AG10803 (cell line): ENCODE results near the gene STX1B.
A peak's percentile ranks its signal among the peaks of the same experiment; 100 is the strongest.
"Not testable (repeated sequence)": the region's sequence is repeated elsewhere in the genome, so short reads cannot be mapped to it uniquely, and the experiment has no call there.

Experiments
- DNase-seq: peaks from one replicate; pipeline ENCODE4 v3.0.0; 2010; ENCODE audit warnings: low read depth
- H3K4me3 ChIP-seq: 2 replicates; pipeline ENCODE4 v1.5.1; 2011; ENCODE audit warnings: mild to moderate bottlenecking, low read length, control low read depth
- TF ChIP-seq, protein P1 (sequence below): conservative IDR thresholded peaks from 2 replicates; pipeline ENCODE4 v1.5.1; 2011; ENCODE audit warnings: mild to moderate bottlenecking, low read length, control low read depth, inconsistent platforms

The STX1B gene

GRCh38 chr16:30946671-30947540 is 63.5 kb downstream of the STX1B start:
- DNase-seq = no peak
- no peak overlapping the region for H3K4me3 ChIP-seq
- TF ChIP-seq, protein P1, sequence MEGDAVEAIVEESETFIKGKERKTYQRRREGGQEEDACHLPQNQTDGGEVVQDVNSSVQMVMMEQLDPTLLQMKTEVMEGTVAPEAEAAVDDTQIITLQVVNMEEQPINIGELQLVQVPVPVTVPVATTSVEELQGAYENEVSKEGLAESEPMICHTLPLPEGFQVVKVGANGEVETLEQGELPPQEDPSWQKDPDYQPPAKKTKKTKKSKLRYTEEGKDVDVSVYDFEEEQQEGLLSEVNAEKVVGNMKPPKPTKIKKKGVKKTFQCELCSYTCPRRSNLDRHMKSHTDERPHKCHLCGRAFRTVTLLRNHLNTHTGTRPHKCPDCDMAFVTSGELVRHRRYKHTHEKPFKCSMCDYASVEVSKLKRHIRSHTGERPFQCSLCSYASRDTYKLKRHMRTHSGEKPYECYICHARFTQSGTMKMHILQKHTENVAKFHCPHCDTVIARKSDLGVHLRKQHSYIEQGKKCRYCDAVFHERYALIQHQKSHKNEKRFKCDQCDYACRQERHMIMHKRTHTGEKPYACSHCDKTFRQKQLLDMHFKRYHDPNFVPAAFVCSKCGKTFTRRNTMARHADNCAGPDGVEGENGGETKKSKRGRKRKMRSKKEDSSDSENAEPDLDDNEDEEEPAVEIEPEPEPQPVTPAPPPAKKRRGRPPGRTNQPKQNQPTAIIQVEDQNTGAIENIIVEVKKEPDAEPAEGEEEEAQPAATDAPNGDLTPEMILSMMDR = no peak

- no peak overlapping the region for H3K4me3 ChIP-seq
- DNase-seq = no peak
- TF ChIP-seq, protein P1 = no peak
These were observed 66.1 kb downstream of the STX1B start for GRCh38 chr16:30944352-30944751.

- TF ChIP-seq, protein P1 = no peak
- H3K4me3 ChIP-seq = no peak overlapping the region
- no peak for DNase-seq
These were observed 68.0 kb downstream of the STX1B start for GRCh38 chr16:30942426-30942806.

- H3K4me3 ChIP-seq = no peak overlapping the region
- DNase-seq = peak; percentile 62
- TF ChIP-seq, protein P1 = peak; percentile 87
These were observed 68.6 kb downstream of the STX1B start for GRCh38 chr16:30941600-30942425.

DNA sequence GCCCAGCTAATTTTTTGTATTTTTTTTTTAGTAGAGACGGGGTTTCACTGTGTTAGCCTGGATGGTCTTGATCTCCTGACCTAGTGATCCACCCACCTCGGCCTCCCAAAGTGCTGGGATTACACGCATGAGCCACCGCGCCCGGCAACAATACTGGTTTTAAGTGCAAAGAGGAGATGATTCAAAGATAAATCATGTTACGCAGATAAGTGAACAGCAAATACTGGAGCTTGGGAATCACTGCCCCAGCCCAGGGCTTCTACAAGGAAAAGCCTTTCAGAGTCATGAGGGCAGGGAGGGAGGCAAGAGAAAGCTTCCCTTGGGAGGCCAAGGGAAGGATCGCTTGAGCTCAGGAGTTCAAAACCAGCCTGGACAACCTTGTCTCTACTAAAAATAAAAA is 70.9 kb downstream of the STX1B start:
- not testable (repeated sequence) for DNase-seq, H3K4me3 ChIP-seq
